SK-N-DZ (cell line): ENCODE measurements around the gene SEPTIN5.

Experiments
- DNase-seq: peaks from one replicate; pipeline ENCODE4 v3.0.0-alpha.2; 2015; ENCODE audit warnings: low spot score

SEPTIN5 gene

DNA sequence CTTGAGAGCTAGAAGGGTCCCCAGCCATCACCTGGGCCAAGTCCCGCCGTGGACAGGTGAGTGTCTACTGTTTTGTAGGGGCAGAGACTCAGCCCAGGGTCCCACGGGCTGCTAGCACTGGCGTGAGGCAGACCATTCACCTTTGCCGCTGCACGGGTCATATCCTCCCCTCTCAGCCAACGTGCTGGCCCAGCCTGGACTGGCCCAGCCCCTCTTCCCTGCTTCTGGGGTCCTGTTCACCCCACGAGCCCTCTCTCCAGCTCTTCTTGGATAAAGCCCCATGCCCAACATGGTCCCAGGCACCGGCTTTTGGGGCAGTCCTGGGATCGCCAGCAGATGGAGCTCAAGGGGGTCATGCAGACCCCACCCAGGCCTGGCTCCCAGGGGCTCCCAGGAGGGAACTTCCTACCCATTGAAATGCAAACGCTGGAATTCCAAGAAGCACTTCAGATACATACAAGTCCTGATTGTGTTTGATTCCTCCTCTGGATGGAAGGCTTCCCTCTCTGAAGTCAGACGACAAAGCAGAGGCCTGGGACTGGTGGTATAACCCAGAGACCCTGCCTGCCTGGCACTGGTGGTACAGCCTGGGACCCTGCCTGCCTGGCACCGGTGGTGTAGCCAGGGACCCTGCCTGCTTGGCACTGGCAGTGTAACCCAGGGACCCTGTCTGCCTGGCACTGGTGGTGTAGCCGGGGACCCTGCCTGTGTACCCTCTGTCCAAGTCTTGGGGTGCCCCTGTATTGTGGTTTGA is 8.9 kb upstream of the SEPTIN5 start:
- no peak for DNase-seq

- DNase-seq, result no peak
These were observed 7.6 kb upstream of the SEPTIN5 start for GRCh38 chr22:19706661-19707151.

- no peak for DNase-seq
These were observed 6.7 kb upstream of the SEPTIN5 start for GRCh38 chr22:19707347-19708290.

DNA sequence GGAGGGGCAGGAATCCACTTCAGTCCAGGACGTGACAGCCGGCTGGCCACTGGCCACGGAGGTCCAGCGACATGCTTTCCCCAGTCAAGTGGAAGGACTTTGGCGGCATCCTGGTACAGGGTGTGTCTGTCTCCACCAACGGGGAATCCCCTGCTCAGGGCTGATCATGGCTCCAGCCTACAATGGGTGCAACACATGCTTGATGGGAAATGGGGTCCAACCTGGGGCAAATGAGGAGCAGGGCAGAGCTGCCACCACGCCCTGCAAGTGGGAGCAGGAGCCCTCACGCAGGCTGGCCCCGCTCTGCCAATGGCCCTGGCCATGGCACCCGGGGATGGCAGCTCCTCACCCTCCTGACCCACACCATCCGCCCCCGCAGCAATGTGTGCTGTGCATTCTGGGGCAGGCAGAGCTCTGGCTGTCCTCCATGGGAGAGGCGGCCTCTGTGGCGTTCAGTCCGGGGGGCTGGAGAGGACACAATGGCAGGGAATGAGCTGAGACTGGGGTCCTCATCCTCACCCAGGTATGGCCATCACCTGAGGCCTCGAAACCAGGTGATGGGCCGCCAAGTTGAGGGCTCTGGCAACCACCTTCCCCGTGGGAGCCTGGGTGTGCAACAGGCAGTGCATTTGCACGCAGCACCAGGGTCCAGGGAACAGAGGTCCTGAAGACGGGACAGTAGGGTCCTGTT is 5.8 kb upstream of the SEPTIN5 start:
- DNase-seq, result no peak

DNA sequence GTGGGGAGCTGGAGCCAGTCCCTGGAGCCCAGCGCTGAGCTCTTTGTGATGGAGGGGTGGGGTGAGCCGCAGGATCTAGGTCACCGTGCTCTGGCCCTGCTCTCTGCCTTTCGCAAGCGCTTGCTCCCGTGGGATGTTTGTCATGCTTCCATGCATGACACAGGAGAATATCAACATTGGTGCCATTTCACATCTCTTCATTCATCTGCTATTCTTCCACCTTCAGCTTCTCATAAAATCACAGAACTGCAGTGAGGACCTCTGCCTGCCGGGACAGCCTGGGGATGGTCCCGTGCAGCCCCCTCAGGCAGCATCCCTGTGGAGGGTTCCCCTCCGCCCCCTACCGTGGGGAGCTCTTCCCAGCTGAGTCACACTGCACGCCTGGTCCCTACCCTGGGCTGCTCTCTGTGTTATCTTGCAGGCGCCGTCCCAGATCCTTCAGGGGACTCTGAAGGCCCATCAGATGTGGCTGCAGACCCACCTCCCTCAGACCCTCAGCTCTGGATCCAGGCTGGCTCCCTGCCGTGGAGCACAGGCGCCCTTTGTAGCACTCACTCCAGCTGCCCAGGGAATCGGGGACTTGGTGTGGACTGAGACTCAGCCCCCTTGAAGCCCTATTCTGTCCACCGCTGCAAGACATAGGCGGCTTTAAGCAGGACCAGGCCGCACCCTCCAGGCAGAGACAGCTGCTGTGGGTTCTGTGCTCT is 5.1 kb upstream of the SEPTIN5 start:
- peak; percentile 52 for DNase-seq

GRCh38 chr22:19710020-19710768 is 4.1 kb upstream of the SEPTIN5 start:
- no peak for DNase-seq

DNA sequence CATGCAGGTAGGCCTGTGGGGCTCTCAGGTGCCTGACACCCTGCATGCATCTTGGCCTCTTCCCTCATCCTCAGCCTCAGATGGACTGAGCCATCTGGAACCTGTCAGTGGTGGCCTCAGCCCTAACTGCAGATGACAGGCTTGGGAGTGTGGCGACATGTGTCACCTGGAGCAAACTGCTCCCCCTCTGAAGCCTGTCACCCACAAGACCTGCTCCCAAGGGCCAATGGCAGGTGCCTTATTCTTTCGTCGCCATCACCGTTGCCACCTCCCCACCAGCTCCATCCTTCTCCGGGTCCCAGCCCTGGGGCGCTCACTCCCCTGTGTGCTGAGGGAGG is 3.6 kb upstream of the SEPTIN5 start:
- peak; percentile 68 for DNase-seq

DNA sequence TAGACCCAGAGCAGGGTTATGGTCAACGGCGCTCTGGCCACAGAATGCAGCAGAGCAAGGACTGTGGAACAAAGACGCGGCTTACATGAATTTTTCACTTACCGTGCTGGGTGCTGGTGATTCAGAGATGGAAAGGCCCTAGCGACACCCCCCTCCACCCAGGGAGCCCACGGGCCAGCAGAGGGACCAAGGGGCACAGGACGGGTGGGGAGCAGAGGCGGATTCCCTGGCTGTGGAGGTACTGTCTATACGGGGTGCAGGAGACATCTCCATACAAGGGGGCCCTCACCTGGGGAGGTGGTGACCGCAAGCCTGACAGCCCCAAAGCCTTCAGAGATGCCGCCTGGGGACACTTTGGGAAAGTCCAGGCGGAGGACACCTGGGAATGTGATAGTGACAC is 1.1 kb upstream of the SEPTIN5 start:
- DNase-seq, result no peak

- DNase-seq, result no peak
These were observed 522 bp upstream of the SEPTIN5 start for GRCh38 chr22:19713650-19714311.

DNA sequence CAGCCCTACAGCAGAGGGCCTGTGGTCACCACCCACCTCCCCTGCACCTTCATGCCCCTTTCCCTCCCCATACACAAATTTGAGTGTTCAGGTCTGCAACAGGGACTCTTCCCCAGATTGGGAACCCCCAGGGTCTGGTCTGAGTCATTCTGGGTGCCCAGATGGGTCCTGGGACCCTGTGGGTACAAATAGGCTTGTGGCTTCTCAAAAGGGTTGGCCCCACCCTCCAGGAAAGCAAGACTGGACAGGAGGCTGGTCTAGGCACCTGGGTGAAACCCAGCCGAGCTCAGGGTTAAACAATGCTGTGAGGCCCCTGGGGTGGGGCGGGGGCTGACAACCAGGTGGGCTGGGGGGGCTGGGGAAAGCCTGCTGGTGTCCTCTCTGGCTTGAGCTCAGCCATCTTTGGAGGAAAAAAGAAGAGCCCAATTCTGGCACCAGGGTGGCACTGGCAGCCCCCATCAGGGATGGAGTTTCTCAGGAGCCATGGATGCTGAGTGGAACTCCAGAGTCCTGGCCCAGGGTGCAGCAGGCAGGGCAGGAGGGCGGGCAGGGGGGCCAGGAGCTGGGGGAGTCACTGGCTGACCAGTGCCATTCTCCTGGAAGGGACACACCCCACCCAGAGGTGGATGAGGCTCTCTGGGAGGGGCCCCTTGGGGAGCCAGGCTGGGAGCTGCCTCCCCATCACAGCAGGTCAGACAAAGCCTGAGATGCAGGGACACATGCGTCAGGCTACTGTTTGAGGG is 1.1 kb downstream of the SEPTIN5 start:
- DNase-seq, result no peak

DNA sequence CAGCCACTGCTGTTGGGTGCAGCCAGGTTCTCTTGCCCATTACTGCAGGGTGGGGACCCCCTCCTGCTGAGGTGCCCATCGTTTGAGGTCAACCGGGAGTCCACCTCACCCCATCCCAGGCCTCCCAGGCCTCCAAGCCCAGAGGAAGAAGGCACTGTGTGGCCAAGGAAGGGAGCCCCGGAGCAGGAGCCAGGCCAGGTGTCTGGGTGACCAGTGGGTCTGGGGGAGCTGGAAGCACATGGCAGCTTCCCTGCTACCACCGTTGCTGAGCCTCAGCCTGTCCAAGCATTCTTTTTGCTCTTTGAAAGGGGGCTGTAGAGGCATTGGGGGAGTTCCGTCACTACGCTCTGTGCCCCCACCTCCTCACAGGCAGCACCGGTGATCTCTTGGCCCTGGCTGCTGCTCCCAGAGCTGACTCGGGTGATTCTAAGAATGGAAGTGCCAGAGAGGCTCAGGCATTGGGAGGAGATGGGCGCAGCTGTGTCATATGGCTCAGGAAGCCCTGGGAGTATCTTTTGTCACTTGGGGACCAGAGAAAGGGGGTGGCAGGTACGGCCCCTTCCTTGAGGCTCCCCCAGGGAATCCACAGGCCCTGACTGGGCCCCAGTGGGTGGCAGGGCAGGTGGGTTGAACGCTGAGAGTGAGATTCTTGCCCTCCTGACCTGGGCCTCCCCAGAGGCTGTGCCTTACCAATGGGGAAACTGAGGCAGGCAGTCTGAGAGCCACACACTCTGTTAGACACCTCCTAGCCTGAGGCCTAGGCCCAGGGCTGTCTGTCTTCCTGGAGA is 1.9 kb downstream of the SEPTIN5 start:
- DNase-seq, result no peak

- no peak for DNase-seq
These were observed 2.5 kb downstream of the SEPTIN5 start for GRCh38 chr22:19716829-19717105.

DNA sequence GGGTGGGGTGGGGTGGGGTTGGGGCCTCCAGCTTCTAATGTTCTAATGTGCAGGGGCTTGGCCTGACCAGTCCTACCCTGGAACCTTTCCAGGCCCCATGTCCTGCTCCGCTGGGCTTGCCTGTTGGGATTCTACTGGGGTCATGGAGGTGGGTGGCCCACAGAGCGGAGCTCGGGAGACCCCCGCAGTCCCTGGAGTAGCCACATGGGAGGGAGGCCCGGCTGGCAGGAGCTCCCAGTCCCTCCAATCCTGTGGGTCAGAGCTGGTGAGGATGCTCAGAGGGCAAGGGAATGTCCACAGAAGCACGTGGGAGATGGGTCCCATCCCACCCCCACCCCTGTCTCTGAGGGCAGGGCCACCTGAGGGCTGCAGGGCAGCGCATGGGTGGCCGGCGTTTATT is 2.9 kb downstream of the SEPTIN5 start:
- DNase-seq, result no peak

DNA sequence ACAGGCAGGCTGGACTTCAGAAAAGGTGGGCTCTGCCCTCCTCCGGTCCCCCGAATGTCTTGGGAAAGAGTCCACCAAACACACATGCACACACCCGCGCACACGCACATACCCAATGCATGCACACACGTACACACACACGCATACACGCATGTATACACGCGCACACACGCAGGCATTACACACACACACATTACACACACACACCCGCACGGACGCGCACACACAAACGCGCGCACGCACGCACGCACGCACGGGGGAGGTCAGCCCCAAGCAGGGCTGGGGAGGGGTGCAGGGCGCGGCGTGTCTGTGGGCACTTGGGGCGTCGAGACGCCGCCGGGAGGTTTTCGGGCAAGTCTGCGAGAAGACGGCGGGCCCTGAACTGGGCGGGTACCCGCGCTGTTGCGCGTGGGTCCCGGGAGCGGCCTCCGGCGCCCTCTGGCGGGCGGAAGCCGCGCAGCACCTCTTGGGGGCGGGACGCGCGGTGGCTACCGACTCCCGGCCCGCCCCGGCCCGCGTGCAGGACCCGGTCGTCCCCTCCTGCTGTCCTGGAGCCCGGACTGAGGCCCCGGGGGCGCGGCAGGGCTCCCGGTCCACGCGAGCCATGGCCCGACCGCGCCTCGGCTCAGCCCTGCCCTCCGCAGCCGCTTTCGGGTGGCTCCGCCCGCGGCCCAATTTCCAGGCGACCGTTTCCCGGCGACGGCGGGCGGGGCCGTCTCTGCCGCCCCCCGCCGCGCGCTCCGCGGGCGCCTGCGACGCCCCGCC is 3.6 kb downstream of the SEPTIN5 start:
- peak; percentile 52 for DNase-seq

- no peak for DNase-seq
These were observed 4.2 kb downstream of the SEPTIN5 start for GRCh38 chr22:19718456-19719049.

- no peak for DNase-seq
These were observed 4.8 kb downstream of the SEPTIN5 start for GRCh38 chr22:19719050-19719482.

- no peak for DNase-seq
These were observed 5.3 kb downstream of the SEPTIN5 start for GRCh38 chr22:19719488-19720021.
